Hematopoietic multipotent progenitor cell treated with erythropoietin and hydrocortisone succinate and interleukin-3 and kit ligand, for 15 days (in vitro differentiated cells): ENCODE measurements around the gene FBXO10.
"Not testable (repeated sequence)": the region's sequence is repeated elsewhere in the genome, so short reads cannot be mapped to it uniquely, and the experiment has no call there.

Experiments used
- DNase-seq: peaks from one replicate; pipeline ENCODE4 v3.0.0-alpha.2; 2015; ENCODE audit warnings: low spot score

The FBXO10 gene, protein sequence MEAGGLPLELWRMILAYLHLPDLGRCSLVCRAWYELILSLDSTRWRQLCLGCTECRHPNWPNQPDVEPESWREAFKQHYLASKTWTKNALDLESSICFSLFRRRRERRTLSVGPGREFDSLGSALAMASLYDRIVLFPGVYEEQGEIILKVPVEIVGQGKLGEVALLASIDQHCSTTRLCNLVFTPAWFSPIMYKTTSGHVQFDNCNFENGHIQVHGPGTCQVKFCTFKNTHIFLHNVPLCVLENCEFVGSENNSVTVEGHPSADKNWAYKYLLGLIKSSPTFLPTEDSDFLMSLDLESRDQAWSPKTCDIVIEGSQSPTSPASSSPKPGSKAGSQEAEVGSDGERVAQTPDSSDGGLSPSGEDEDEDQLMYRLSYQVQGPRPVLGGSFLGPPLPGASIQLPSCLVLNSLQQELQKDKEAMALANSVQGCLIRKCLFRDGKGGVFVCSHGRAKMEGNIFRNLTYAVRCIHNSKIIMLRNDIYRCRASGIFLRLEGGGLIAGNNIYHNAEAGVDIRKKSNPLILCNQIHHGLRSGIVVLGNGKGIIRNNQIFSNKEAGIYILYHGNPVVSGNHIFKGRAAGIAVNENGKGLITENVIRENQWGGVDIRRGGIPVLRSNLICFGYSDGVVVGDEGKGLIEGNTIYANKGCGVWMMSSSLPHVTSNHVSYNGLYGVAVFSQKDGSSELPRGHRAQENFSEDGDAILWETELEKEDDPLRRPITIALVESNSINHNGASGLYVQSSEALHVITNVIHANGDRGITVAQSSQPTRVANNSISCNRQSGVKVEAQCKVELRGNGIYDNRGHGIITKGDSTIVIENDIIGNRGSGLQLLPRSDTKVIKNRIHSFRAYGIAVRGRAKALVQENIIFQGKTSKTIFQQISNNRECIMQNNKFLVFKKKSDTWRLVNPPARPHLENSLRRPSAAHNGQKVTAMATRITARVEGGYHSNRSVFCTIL

DNA sequence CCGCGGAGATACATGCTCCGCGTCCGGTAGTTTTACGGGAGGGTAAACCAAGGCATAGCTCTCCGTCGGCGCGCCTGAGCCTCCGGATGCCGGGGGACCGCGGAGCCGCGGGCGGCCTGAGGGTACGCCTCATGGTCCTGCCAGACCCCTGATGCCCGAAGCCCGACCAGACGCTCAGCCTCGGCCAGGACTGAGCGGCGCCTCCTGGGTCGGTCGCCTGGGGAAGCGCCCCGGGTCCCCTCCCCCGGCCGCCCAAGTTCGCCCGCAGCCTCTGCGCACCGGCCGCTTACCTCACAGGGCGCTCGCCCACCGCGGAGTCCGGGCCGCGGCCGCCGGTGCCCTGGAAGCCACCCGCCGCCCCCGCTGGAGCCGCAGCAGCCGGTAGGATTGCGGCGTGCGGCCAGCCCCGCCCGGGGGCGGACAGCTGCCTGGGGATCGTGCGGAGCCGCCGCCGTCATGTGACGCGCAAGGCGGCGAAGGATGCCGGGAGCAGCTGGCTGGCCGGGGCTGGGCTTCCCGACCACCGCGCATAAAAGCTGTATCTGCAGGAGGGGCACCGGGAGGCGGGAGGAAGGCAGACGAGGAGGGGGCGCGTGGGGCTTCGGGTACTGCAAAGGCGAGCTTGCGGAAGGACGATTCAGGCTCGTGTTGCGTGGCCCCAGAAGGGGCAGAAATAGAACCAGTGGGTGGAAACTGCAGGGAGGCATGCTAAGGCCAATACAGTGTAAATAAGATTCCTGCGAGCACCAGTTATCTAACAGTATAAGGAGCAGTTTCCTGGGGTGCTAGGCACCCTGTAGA lies at the start of gene FBXO10:
FBXO10 (minus strand) TSS at position 460 of the 801 bp plus-strand sequence. CDS start 34,612 bp downstream, outside the sequence.
- no peak for DNase-seq

DNA sequence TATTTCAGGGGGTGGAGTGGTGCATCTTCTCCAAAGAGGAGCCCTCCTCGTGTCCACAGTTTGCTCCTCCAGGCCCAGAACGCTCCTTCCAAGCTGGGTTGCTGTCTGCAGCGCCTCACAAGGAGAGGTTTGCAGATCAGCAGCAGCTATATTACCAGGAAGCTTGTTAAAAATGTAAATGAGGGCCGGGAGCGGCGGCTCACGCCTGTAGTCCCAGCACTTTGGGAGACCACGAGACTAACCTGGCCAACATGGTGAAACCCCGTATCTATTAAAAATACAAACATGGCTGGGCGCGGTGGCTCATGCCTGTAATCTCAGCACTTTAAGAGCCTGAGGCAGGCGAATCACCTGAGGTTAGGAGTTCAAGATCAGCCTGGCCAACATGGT lies 49.6 kb upstream of the FBXO10 start:
- DNase-seq, result no peak

DNA sequence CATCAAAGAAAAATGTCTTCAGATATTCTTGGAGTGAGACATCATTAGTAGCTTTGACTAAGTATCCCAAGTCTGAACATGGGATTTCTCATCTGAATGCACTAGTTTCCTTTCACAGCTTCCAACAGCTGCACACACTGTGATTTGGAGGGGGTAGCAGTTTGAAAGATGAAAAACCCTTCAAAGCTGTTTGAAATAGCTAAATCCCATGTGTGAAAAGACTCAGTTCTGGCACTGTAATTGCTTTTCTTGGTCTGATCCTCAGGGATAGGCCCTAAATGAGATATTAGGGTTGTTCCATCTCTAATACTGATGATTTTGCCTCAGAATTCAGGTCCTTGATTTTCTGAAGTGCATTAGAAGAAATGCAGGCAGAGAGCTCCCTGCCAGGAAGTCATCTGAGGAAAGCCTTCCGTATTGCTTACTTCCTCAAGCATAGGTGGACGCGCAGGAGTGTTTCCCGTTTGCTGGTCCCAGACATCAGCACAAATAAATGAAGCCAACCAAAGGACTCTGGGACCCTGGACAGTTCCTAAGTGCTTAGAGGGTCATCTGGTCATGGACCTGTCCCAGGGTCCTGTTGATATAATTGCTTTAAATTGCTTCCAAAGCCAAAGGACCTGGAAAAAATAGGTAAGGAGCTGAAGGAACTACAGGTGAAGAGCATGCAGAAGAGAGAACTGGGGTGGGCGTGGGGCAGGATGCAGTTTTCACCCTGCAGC lies 49.0 kb upstream of the FBXO10 start:
- DNase-seq, result no peak

DNA sequence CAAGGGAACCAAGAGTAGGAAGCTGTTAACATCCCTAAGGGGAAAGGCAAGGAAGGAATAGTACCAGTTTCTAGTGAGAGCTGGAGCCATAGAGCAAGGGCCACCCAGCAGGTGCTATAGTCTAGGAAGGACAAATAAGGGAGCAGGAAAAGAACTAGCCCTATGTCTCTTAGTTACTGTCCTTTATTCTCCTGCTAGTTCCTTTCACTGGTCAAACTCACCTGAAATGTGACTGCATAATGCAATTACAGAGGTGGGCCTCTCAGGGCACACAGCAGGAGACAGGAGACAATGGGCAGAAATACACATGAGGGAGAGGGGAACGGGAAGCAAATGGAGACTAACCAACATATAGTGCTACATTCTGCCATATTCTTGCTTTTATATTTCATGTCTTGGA lies 47.9 kb upstream of the FBXO10 start:
- DNase-seq, result no peak

DNA sequence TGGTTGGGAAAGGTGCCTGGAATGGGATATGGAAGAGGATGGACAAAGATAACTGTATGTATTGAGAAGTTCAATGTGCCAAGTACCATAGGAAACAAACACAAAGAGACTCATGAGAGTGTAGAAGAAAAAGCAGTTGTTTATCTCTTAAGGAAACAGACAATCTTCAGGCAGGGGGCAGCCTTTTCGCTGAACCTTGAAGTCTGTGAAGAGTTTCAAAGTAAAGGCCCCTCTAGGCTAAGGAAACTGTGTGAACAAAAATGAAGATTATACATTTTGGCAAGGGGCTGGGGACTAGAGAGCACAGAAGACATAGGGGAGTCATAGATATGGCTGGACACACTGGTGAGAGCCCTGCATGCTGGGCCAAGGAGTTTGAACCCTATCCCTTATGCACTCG lies 47.1 kb upstream of the FBXO10 start:
- no peak for DNase-seq

DNA sequence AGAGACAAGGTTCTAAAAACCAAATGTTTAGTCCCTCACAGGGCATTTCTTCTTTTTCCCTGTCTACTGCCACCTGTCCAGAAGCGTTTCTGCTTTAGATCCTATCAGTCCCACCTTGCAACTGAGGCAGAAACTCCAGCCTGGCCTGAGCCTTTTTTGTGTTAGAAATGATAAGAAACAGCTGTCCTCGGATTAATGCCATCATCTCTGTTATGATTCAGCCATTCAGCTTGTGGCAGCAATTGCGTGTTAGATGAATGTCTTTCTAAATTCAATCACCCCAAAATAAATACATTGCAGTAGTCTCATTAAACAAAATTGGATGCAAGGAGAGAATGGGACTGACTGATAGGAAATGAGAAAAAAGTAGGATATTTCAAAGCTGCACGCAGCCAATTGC lies 46.3 kb upstream of the FBXO10 start:
- no peak for DNase-seq

DNA sequence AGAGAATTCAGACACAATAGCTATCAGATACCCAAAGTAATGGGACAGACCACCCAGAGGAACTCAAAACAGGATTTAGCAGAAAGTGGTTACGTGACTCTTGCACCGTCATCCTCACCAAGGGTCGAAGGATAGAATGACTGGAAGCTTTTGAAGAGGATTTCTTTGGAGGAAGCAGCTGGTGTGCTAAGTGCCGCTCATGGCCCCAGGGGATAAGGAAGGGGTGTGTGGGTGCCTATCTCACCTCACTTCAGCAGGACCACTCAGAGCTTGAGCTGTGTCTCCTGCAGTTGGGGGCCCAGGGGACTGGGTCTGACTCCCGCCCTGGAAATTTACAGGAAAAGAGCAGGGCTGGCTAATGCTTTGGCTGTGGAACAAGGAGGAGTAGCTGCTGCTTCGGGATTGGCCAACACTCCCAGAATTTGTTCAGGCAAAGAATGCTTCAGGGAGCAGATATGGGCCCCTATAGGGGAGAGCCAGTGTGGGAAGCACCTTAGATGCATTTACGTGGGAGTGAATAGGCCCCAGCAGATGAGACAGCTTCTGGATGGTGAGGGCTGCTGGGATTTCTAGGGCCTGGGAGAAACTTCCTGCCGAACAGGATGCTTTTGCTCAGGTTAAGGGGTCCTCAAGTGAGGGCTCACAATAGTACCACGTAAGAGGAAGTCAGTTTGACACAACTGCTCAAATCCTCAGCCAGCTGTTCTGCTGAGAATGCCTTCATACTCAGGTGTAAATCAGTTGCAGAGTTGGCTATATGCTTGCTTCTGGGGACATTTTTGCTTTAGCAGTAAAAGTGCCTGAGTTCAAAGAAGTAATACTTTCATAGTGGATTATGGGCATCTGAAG lies 45.3 kb upstream of the FBXO10 start:
- DNase-seq, result no peak

DNA sequence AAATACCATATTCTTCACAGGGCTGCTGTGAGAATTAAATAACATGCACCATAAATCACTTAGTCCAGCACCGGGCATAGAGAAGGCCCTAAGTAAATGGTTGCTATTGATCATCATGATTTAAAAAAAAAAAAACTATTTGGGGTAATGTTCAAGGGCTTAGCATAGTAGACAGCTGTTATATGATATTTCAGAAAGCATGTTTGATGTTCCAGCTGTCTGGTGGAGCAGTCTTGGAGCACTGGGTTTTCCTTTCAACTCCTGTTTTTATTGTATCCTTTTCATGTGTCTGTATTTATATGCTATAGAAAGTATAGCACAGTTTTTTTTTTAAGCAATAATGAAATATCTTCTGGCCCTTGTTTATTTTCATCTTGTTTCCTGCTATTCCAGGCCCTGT lies 44.2 kb upstream of the FBXO10 start:
- DNase-seq, result no peak

DNA sequence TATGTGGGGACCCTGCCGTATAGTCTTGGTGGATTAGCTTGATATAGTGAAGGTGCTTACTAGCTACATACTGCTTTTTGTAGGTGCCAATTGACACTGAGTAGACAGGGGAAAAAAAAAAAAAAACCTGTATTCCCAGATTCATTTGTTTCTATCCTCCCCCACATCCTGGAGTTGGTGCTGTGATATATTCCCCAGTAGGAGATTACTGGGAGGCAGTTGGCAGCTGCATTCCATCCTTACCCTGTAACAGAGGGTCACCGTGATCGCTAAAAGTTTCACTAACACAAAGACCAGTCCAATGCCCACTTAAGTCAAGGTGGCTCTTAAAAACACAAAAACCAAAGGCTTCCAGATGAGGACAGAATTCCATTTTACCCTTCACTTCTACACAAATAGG lies 43.6 kb upstream of the FBXO10 start:
- DNase-seq, result no peak

DNA sequence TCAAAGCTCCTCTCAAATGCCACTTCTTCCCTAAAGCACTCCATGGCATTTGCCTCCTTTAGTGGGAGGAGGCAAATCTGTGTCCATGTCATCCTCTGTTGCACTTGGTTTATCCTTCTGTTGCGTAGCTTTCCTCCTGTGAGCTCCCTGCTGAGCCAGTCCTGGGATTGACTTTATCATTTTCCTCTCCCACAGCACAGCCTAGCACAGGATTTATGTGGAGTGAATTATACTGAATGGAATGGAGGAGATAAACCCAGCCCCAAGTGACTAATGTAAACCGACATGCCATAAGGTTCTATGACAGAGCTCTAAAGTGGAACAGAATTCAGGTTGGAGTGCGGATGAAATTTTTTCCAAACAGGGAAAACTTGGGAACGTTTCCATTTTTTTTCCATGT lies 42.6 kb upstream of the FBXO10 start:
- no peak for DNase-seq

DNA sequence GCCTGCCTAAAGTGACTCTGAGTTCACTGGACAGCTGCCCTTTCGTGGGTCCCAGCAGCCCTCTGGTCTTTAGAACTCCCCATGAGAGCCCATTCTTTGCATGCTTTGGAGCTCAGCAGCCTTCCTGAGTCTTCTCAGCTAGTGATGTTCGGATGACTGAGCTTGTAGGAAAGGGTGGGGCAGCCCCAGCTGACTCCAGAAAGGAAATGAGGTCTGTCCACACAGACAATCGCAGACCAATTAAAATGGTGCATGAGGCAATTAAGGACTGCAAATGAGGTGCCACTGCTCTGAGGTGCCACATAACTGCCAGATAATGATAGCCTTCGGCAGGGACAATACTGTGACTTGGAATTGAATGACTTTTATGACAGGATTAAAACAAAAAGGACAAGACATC lies 41.7 kb upstream of the FBXO10 start:
- no peak for DNase-seq

DNA sequence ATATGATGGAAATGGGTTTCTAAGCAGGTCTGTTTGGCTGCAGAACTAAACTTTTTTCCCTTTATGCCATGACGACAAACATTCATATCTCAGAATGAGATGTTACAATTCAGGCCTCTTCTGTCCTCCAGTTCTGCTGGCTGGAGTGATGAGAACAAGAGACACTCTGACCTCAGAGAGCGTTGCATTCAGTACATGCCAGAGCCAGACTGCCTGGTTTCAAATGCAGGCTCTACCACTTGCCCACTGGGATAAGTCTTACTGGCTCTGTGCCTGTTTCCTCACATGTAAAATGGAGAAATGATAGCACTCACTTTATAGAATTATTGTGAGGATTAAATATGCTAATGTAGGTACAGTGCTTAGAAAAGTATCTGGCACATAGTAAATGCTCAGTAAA lies 41.0 kb upstream of the FBXO10 start:
- no peak for DNase-seq

DNA sequence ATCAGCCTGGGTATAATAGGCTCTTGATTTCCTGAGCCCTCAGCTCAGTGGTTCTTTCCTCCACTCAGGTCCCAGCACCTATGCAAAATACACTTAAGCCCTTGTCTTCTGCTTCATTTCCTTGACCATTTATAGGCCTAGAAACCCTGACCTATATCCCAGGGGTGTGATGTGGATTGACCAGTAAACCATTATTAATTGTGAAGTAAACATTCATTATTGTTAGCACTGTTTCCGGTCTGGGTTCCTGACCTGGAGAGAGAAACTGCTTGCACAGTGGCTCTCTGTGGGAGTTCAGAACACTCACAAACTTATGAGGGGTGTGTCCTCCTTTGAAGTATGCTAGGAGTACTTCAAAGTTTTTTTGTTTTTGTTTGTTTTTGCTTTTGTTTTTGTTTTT lies 35.8 kb upstream of the FBXO10 start:
- no peak for DNase-seq

DNA sequence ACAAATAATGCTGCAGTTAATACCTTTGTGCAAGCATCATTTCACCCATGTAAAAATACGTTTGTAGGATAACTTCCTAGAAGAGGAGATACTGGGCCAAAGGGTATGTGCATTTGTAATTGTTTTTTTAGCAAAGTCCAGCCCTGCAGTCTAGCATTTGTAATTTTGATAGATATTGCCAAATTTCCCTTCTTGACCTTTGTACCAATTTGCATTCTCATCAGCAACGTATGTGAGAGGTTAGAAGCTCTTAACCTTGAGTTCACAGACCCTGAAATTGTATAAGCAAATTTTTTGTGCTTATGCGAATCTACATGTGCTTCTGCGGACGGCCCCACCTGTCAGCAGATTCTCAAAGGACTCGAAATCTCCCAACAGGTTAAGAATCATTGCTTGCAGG lies 34.8 kb upstream of the FBXO10 start:
- DNase-seq, result no peak

DNA sequence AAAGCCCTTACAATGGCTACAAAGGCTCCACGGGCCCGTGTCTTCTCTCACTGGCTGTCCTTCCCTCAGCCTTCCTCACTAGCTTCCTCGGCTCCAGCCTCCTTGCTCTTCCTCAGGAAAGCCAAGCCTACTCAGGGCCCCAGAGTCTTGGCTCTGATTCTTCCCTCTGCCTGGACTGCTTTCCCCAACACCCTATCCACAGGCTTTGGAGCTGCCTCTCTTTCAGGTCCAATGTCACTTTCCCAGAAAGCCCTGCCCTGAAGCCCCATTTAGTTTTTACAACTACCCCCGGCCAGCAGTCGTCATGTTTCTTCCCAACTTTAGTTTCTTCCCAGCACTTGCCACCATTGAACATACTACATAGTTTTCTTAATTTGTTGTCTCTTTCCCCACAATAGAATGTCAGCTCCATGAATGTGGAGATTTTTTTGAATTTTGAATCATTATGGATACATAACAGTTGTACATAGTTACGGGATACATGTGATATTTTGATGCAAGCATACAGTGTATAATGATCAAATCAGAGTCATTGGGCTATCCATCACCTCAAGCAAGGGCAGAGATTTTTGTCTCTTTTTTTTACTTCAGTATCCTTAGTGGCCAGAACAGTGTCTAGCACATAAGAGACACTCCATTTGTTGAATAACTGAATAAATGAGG lies 33.7 kb upstream of the FBXO10 start:
- DNase-seq, result no peak

DNA sequence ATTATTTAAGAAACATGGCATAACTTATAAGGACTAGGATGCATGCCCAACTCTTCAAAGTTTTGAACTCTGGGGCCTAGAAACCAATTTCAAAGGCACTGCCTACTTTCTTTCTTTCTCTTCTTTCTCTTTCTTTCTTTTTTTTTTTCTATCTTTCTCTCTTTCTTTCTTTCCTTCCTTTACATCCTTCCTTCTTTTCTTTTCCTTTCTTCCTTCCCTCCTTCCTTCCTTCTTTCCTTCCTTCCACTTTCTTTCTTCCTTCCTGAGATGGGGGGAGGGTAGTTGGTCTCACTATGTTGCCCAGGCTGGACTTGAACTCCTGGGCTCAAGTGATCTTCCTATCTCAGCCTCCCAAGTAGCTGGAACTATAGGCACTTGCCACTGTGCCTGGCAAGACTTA lies 32.1 kb upstream of the FBXO10 start:
- DNase-seq, result no peak

DNA sequence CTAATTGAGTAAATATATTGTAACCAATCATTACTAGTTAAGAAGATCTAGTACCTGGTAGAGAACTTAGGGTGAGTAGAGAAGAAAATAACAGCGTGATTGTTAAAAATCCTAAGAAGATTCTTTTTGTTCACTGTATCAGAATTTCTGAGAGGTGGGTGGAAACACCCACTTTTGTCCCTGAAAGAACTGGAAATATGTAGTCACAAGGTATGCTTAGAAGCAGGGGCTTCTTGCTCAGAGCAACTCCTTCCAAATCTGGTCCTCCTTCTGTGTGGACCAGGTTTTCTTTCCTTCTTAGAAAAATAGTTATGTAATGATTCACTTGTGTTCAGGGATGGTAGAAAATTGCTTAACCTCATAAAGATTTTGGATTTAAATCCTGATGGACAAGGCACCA lies 28.1 kb upstream of the FBXO10 start:
- no peak for DNase-seq

DNA sequence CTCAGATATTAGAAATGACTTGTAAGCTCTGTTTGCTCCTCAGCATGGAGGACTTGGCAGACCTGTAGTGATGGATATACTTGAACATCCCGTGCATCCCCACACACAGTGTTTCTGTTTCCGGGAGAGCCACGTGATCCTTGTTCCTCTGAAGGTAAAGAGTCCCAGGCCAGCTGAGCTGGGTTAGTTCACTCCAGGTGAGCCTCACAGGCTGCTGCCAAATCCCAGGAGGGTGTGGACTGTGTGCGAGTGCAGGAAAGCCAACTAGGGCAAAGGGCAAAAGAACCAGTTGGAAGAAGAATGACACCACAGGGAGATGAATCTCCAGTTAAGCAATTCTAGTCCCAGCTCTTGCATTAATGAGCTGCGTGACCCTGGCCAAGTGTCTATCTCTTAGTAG lies 26.6 kb upstream of the FBXO10 start:
- no peak for DNase-seq

DNA sequence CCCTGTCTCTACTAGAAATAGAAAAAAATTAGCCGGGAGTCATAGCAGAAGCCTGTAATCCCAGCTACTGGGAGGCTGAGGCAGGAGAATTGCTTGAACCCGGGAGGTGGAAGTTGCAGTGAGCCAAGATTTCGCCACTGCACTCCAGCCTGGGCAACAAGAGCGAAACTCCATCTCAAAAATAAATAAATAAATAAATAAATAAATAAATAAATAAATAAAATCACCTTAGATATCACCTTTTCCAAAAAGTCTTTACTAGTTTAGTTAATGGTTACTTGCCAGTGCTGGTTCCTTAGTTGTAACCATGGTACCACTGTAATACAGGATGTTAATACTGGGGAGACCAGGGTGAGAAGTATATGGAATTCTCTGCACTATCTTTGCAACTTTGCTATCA lies 25.9 kb upstream of the FBXO10 start:
- not testable (repeated sequence) for DNase-seq

DNA sequence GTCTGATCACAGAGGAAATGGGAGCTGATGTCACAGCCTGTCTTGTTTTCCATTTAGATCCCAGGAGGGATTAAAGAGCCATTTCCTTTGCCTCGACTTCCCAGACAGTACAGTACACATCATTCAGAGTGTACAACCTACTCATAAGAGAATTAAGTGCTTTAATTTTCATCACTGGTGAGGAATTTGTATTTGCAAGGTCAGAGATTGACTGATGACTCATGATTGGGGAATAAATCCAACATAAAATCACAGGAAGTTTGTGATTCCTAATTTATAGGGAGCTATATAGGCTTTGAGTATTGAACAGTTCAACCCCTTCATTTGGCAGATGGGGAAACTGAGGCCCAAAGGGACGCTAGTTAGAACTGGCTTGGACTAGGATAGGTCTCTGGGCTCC lies 20.3 kb upstream of the FBXO10 start:
- DNase-seq, result no peak
